Measurements from ENCODE around the gene AURKA. TPM values are rescaled to one million over a fixed set of nuclear protein-coding genes. Genes with fewer than 3 reads are reported as not detected.

AURKA gene
- total and polyA plus RNA-seq, 2 of the 8 experiments (the other 6 are each of a cell fraction or from before 2014, with no cell fraction given), result 45.8 to 84.8 TPM

DNA sequence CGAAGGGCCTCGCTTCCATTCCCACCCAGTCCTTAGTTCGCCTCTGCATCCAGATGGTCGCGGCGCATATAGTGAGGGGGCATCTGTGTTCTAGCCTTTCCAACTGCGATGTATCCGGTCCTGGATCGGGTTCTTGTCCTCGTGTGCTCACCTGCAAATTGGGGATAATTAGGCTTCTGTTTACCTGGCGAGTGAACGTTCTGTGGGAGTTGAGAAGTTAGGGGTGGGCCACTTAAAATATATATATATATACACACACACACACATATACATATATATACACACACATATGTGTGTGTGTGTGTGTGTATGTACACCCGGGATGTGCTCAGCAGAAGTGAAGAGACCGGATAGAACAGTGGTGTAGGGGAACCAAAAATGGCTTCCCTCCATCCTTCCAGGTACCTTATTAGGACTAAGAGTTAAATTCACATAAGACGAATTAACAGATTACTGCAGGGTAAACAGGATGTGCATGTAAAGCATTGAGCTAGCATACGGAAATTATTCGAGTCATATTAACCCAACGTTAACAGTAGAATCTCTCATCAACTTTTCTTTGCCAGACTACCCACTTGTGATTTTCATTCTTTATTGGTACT is 967 bp upstream of the AURKA start (continued):
- TF ChIP-seq JUN (IDR thresholded peaks at IDR 0.05; ENCODE audit: low read depth, low read length) (no peak), TEAD4 (IDR thresholded peaks at IDR 0.05; ENCODE audit: low read depth, low read length) (no peak), BCL11A (IDR thresholded peaks at IDR 0.05; ENCODE audit: low read depth in 2 of 2, low read length in 2 of 2) (no peak)

Data from H1 (cell line).